ENCODE measurements around the gene SLC30A2.

The SLC30A2 gene

GRCh38 chr1:25993197-25993951, 52.5 kb downstream of the SLC30A2 start:
- DNase-seq, result no peak

DNA sequence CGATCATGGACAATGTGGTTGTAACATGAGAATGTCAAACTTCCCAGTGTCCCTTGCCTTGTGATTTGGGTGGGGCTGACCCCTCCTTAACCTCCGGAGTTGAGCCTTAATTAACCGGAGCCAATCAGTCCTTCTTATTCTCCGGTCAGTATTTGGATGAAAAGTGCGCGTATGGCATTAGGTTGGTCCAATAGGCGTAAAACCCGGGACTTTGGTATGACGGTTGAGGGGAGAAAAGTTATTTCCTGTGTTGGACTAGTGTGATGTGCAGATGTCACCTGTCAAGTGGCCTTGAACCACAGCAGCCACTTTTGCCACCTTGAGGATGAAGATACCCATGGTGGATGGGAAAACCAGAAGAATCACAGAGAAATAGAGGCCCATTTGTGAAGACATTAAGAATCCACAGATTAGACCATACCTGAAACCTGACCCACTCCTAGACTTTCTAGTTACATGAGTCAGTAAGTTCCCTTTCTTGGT, 53.2 kb downstream of the SLC30A2 start:
- DNase-seq, result no peak

- no peak for DNase-seq
These were observed 53.8 kb downstream of the SLC30A2 start for GRCh38 chr1:25991937-25992688.

DNA sequence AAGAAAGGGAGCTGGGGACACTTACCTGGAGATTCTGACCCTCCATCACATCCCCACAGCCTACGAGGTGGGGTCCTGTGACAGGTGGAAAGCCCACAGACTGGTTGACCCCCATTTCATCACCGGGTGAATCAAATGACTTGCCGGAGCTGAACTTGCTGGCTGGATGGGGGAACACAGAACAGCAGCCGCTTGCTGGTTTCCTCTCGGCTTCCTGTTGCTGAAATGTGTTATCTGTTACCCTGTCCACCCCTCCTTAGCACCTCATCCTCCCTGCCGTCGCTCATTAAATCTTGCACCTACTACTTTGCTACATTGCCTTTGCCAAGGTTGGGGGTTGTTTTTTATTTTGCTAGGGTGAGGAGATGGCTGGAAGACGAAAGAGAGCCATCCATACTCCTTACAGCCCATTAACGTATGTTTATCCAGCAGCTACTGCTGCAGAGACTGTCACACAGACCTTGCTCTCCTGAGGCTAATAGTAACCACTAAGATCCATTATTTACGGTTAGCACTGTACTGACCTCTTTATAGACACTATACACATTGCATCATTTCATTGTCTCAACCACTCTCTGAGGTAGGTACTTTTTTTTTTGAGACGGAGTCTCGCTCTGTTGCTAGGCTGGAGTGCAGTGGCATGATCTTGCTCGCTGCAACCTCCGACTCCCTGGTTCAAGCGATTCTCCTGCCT, 55.1 kb downstream of the SLC30A2 start:
- no peak for DNase-seq

GRCh38 chr1:25990251-25990650, 55.7 kb downstream of the SLC30A2 start:
- no peak for DNase-seq

DNA sequence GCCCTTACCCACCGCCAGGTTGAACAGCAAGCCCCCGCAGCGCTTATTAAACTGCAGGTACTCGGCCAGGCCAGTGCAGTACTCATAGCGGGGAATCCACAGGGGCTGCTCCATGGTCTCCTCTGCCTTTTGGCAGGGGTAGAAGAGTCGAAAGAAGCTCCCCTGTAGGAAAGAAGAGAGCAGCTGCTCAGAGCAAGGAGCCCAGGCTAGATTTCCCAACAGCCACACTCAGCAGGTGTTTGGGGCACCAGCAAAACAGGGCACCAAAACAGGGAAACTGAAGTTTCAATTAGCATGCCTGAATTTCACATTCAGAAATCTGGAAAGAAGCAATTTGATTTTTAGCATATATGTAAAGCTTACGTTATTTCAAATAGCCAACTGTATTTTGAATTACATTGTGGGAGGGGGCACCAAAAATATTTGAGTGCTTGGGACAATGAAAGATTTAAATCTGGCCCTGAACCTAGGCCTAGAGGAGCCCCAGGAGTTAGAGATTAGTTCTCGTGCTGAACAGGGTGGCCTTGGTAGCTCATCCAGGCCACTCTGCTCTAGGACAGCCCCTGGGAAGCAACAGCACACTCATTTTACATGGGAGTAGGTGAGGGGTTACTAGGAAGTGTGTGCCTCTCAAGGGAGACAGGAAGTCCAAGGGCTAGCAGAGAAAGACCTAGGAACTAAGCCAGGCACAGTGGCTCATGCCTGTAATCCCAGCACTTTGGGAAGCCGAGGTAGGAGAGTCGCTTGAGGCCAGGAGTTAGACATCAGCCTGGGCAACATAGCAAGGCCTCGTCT, 56.3 kb downstream of the SLC30A2 start:
- DNase-seq, result no peak

- no peak for DNase-seq
These were observed 58.0 kb downstream of the SLC30A2 start for GRCh38 chr1:25987951-25988350.

Data from GOT3 (cell line).